ENCODE measurements around the gene FIBP.

The FIBP gene

DNA sequence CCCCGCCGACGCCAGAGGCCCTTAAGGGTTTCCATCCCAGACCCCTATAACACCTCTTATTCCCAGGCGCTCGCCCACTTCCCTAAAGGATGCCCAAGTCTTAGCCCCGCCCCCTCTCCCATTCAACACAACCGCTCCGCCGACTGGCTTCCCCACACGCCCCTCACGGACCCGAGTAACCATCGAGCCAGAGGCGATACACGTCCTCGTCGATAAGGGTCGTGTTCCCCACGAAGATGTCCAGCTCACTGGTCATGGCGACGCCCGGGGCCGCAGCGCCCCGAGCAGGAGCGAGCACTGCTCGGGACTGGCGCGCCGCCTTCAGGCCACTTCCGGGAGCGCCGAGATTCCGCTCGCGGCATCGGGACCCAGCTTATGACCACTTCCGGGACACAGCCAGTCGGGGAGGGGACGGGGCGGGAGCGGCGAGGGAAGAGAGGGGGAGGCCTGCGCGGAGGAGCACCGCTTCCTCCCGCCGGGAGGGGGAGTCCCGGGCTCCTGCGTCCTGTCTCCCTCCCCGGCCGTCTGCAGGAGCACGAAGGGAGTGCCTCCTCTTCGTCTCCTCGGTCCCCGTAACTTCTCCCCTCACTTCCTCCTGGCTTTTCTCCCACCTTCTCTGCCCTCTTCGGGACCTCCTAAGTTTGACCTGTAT lies at the start of gene FIBP:
FIBP (minus strand) TSS at position 309 of the 652 bp plus-strand sequence; CDS start at position 256, 53 bp downstream.
- peak; percentile 95 for DNase-seq

DNA sequence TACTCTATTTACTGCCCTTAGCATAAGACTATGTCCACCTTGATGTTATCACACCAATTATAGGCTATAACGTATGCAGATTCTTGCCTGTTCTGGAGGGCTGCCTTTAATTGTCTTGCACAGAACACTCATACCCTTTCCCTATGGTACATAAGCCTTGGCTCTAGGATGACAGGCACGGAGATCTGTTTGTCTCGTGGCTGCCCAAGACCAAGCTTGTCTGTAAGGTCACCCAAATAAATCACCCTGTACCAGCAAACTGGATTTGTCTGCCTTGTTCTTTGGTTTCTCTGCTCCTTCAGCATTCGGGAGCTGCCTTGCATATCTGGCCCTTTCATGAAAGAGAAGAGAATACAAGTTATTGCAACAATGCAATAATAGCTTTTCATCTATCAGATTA lies 49.5 kb upstream of the FIBP start:
- no peak for DNase-seq

DNA sequence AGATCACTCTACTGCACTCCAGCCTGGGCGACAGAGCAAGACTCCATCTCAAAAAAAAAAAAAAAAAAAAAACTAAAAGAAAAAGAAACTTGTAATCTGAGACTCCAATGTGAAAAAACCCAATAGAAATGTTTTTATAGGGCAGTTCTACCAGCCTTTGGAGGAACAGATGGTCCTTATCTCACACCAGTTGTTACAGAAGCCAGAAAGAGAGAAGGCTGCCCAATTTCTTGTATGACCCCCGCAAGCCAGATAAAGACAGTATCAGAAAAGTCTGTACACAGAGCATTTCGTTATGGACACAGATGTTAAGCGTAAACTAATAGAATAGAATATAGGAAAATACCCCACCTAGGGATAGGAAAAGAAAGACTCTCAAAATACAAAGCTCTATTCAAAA lies 45.7 kb upstream of the FIBP start:
- no peak for DNase-seq

DNA sequence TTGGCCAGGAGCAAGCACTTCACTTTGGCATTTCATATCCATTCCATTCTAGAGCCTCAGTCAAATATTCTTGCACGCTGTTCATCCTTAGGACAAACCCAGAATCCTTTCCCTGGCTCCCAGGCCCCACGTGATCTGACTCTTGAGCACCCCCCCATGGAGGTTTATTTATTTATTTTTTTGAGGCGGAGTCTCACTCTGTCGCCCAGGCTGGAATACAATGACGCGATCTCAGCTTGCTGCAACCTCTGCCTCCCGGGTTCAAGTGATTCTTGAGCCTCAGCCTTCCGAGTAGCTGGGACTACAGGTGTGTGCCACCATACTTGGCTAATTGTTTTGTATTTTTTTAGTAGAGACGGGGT lies 44.3 kb upstream of the FIBP start:
- DNase-seq: no peak

DNA sequence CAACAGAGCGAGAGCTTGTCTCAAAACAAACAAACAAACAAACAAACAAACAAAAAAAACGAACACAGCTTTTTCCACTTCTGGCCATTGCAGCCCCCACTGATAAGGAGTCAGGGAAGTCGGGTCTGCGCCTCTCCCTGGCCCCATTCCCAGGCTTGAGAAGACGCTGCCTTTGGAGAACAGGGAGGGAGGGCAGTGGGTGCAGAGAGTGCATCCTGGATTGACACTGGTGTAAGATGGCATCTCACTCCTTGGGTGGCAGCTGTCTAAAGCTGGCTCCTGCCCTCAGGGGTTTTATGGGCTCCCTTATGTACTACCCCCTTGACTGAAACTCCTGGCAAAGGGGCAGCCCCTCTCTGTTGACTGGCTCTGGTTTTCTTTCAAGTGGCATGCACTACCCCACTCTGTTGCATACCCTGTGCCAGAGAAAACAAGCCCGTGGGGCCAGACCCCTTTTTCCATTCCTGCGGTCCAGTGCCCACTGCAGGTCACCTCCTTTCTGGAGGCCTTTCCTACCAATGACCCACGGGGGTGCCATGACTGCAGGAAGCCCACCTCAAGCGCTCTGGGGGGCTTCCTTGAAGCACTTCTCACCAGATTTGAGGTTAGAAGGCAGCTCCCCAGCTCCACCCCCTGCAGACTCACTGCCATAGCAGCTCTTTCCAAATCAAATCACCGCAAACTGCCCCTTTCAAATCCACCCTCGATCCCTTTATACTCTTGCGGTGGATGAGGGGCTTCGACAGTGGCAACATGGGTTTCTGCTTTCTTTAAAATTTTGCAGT lies 43.7 kb upstream of the FIBP start:
- no peak for DNase-seq

DNA sequence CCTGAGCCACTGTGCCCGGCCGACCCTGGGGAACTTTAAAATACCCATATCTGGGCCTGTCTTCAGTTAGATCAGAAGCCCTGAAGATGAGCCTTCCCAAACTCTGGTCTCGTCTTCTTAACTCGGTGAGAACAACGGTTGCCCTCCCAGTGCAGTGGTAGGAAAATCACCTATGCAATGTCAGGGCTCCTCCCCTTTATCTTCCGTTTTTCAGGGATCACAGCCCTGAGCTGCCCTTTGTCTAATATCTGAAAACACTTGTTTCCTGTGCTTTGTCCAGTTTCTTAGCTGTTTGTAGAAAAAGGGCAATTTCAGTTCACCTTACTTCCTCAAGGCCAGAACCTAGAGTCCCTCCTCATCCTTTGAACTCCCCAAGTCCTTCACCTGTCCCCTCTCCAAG lies 40.4 kb upstream of the FIBP start:
- DNase-seq: no peak

DNA sequence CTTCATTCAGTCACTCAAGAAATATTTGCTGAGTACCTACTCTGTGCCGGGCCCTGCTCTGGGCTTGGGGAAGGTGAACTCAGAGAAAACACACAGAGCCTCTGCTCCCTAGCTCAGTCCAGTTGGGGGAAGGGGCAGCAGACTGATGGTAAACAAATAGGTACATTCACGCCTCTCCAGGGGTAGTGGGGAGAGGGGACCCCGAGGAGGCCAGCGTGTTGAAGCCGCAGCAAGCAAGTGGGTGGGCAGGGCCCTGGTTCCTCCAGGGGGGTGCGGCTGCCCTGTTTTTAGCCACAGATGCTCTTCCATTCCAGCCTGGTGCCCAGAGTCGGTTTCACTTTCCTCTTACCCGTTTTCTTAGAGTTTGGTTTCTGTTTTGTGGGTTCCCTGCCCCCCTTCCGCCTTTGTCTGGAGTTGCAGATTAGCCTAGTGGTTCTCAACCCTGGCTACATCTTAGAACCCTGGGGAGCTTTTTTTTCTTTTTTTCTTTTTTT lies 39.7 kb upstream of the FIBP start:
- no peak for DNase-seq

DNA sequence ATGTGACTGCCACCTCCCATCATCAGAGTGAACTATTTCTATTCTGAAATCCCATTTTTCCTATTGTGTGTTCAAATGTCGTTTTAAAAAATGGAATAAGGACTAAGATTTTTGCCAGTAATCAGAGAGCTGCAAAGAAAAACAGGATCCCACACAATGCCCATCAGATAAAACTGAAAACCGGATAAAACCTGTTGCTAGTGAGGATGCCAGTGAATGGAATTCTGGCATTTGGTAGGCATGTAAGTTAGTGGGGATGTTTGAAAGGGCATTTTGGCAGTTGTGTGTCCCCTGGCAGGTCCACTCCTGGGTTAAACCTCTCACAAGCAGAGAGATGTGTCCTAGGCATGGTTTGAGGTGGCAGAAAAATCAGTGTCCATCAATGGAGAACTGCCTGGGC lies 37.1 kb upstream of the FIBP start:
- DNase-seq: no peak

DNA sequence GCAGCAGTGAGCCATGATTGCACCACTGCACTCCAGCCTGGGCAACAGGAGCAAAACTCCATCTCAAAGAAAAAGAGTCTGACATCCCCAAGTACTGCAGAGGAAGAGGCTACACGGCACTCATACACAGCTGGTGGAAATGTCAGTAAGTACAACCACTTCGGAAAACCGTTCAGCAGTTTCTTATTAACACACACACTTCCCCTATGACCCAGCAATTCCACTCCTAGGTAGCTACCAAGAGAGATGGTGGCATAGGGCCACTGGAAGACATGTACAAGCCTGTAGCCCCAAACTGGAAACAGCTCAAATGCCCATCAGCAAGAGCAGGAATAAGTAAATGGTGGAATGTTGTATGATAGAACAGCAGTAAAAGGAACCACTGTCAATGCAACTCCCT lies 34.3 kb upstream of the FIBP start:
- DNase-seq: no peak

DNA sequence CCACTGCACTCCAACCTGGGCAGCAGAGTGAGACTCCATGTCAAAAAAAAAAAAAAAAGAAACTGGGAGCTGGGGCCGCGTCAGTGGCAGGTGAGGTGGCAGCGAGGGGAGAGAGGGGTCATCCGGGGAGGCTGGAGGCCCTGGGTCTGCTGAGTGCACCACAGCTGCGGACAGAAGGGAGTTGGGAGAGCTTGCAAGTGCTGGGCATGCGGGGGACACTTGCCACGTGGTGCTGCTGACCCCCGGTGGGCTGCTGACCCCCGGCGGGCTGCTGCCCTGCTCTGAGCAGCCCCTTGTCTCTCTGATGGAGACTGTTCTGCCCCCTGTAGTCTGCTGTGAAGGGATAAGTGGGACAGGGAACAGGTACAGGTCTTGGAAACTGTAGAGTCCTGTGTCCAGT lies 33.6 kb upstream of the FIBP start:
- DNase-seq: no peak

DNA sequence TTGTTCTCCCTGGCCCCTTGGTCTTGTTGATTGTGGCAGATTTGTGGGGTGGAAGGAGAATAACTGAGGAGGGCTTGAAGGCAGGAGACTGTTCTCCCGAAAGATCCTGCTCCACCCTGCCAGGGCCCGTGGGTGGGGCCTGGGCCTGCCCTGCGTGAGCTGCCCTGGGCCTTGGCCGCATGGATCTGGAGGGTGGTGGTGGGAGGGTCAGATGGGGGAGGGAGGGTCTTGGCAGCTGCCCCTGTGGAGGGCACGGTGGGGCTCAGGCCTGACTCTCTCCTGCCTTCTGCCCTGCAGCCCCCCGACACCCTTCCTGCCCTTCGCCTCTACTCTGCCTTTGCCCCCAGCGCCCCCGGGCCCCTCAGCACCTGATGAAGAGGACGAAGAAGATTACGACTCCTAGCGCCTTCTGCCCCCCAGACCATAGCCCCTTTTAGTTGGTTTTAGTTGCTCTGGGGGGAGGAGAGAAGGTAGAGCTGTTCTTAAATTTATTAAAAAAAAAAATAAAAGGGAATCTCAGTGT lies 32.8 kb upstream of the FIBP start:
- DNase-seq: no peak

DNA sequence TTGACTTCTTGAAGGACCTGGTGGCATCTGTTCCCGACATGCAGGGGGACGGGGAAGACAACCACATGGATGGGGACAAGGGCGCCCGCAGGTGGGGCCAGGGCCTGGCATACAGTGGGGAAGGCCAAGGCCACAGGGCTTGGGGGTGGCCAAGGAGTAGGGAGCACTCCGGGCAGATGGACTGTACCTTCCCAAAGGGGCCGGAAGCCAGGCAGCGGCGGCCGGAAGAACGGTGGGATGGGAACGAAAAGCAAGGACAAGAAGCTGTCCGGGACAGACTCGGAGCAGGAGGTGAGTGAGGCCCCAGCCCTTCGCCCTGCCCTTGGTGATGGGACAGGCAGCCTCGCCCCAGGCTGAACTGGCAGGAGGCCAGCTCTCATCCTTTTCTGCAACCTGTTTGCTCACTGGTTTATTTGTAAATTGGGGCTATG lies 32.1 kb upstream of the FIBP start:
- no peak for DNase-seq

DNA sequence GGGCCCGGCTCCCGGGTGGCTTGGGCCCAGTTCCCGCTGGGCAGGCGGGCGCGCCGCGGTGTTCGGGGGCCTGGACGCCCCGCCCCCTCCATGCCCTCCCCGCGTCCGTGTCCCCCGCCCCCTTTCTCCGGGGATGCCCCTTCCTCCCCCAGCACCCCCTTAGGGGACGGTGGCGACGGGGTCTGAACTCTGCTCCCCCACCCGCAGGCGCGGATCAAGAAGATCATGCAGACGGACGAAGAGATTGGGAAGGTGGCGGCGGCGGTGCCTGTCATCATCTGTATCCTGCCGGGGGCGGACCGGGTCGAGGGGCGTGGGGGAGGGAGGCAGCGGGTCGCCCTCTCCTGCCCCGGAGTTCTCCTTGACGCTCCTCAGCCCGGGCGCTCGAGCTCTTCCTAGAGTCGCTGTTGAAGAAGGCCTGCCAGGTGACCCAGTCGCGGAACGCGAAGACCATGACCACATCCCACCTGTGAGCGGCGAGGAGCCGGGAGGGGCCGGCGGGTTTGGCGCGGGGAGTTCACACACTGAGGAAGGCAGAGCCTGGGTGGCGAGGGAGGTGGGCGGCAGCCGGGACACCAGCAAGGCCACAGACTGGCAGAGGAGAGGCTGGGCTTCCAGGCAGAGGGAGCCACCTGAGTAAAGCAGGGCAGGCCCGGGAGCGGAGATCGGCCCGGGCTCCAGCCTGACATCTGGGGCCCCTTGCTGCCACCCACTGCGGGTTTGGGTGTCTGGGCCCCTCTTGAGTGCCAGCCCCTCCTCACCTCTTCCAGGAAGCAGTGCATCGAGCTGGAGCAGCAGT lies 31.5 kb upstream of the FIBP start:
- DNase-seq: no peak

DNA sequence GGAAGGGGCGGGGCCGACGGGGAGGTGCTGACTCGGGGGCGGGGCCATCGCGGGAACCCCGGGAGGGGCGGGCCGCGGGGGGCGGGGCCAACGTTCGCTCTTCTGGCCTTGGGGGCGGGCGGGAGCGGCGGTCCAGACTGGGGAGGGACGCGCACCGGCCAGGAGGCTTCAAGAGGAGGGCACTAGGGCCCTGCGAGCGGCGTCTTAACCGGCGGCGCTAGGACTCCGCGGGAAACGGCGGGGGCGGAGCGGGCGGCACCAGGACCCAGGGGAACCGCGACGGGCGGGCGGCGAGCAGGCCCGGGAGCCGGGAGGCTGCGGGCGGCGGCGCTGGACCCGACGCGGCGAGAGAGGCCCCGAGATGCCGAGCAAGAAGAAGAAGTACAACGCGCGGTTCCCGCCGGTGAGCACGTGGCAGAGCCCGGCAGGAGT lies 30.9 kb upstream of the FIBP start, which contains the start of gene DRAP1:
DRAP1 (plus strand) TSS at position 286 of the 432 bp plus-strand sequence; CDS start at position 362, 76 bp downstream.
- DNase-seq: peak; percentile 98

DNA sequence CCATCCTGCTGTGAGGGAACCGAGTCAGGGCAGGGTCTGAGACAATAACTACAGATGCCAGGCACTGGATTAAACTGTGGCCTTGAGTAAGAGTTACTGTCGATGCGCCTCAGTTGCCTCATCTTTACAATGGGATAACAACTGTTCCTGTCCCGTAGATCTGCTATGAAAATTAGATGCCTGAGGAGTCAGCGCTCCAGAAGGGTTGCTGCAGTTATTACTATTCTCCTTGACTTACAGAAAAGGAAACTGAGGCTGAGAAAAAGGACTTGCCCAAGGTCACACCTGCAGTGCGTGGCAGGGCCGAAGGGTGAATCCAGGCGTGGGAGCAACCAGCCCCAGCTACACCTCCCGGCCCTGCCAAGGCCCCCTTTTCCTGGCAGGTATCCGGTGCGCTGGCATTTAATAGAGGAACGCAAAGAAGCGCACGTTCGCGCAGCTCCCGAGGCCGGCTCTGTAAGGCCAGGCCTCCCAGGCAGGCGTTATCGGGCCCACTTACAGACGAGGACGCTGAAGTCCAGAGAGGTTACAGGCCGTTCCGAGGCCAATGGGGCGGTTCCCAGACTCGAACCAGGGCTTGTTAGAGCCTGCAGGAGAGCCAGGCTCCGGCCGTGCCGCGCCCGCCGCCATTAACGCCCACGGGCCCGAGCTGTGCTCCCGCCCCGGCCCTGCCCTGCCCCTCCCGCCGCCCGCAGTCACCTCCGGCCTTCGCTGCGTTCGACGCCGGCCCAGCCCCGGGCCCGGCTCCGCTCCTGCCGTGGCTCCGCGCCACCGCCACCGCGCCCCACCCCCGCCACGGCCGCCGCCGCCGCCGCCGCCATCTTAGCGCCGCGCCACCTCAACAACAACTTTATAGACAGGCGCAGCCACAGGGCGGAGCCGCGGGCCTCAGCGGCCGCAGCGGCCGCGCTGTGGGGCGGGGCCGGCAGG lies 30.2 kb upstream of the FIBP start, which contains the start of gene C11orf68:
C11orf68 (minus strand) TSS at position 852 of the 930 bp plus-strand sequence; CDS start at position 821, 31 bp downstream.
- DNase-seq: peak; percentile 59

DNA sequence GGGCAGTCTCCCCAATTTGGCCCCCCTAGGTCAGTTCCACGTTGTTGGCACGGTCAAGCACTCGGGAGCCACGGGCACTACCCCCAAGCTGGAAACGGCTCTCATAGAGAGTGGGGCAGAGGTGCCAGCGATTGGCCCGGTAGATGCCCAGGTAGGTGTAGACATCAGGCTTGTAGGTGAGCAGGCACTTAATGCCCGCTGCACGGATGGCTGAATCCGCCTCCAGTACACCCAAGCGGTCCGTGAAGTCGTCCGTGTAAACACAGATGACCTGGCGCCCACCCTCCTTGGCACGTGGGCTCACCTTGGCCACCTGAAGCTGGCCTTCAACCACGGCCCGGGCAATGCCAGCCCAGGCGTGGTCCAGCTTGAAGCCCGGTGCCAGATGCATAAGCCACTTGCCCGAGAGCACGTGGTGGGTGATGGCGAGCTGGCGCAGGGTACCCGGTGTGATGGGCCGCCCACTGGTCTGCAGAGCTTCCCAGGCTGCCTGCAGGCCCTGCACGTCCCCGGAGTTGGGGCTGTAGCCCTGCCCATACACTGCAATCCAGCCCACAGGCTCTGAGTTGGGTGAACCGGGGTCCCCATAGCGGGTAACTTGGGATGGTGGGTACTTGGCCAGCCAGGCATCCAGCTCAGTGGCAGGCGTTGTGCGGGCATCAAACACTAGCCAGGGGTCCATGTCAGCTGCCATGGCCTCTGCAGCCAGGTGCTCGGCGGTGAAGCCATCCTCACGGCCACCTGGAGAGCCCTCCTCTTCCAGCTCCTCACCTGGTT lies 29.4 kb upstream of the FIBP start:
- DNase-seq: no peak

DNA sequence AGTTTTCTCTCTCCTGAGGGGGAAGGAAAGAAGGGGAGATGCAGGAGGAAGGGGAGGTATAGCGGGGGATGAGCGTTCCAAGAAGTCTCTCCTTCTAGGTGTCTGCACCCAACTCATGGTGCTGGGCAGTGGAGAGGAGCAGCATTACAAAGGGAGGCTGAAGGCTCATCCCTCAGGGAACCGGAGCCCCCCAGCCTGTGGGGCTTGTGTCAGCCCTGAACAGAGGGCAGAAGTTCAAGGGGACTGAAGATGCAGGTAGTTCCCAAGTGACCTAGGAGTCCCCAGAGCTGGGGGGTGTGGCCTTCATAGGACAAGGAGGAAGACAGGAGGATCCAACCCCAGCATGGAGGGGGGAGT lies 28.8 kb upstream of the FIBP start:
- DNase-seq: no peak

DNA sequence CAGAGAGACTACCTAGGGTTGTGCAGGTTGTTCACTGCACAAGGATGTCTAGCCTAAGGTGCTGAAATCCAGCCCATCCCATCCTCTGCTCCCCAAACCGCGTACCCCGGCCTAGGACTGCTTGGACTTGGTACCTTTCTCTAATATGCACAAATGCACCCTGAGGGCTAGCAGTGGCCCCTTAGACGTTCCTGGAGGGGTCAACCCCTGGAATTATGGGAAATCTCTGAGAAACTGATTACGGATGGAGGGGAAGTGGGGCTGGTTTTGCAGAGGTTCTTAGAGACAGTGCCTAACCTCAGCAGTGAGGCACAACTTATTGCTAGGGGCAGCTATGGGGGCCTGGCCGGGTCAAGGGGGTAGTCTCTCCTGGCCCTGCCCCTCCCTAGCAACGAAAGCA lies 28.1 kb upstream of the FIBP start:
- no peak for DNase-seq

DNA sequence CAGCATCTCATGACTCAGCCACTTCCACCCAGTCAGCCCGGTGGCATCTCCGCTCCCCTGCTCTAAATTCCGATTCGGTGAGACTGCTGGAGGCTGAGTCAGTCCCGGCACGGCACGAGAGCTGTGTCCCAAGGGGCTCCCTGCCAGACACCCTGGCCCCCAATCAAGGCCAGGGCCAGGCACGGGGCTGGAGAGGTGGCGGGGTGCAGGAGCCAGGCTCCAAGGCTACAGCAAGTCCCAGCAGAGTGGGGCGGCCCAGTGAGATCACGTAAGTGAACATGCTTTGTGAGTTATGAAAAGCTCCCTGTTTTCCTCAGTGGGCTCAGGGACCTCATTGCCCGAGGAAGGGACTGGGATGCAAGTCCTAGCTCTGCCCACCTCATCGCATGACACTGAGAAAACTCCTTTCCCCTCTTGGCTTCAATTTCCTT lies 27.6 kb upstream of the FIBP start:
- DNase-seq: peak; percentile 98

DNA sequence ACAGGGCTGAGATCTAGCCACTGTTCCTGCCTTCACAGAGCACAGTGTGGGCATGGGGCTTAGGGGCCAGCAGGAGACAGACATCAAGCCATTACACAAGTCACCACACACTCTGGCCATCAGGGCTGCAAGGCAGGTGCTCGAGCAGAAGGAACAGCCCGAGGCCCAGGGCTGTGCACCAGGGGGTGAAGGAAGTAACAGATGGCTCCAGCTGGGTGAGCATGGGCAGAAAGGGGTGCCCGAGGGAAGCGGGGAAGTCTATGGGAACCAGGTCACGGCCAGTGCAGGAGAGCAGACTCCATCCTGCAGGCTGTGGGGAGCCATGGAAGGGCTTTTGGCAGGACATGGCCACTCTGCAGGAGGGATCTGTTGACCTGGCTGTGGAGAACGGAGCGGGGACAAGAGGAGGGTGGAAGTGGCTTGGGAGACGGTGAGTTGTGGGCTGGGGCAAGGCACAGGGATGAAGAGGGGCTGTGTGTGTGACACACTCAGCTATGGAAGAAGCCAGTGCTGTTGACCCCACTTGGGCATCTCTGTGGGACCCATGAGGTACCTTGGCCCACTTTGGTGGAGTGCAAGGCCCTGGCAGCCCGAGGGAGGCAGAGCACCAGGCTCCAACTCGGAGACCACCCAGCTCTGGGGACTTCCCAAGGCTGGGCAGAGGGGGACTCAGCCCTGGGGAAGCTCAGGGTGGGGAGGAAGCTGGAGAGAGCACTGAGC lies 27.0 kb upstream of the FIBP start:
- DNase-seq: no peak
